A549 (cell line): Measurements from ENCODE around the gene BEST3. TPM values are rescaled to one million over a fixed set of nuclear protein-coding genes. Genes with fewer than 3 reads are reported as not detected.

Source experiments
- ATAC-seq, 2 experiments: fragments of 200-7000 bp in 1 of 2; fragments of >200 bp in 1 of 2; cut with Nextera tagmentation in 1 of 2; cut with Tn5 transposase in 1 of 2; 3 replicates each; pipeline versions ENCODE4 v1.8.0 to v1.9.1; 2018 to 2020; ENCODE audit warnings: mild to moderate bottlenecking in 1 of 2, moderate library complexity in 1 of 2
- CTCF ChIA-PET: fragments of 300-600 bp; sonication (Branson Sonifier 250); formaldehyde crosslinking; extraction: SDS; loops from one replicate; lab custom pipeline; 2021; ENCODE audit warnings: antibody characterized with exemption, inconsistent platforms; lab: Yijun Ruan, JAX
- POLR2A ChIA-PET: fragments of 350-600 bp; formaldehyde crosslinking; extraction: SDS; loops from one replicate; lab custom pipeline; 2021; ENCODE audit warnings: antibody characterized with exemption, inconsistent platforms; lab: Yijun Ruan, JAX
- DNase-seq, 2 experiments: peaks; one replicate each; pipeline versions ENCODE4 v3.0.0 to v3.0.0-alpha.2; 2011 to 2016; ENCODE audit warnings: low read depth in 1 of 2, low spot score in 1 of 2
- FAIRE-seq: peaks from 2 replicates; lab custom pipeline; 2011; peaks lifted over from hg19 to GRCh38; lab: Jason Lieb, UNC
- H3K27ac ChIP-seq, 2 experiments: fragments of >200 bp; sonication (Bioruptor Twin); formaldehyde crosslinking; 3 replicates each; pipeline ENCODE4 v1.5.1; 2016 to 2017
- H3K4me1 ChIP-seq: fragments of >200 bp; sonication (Bioruptor Twin); formaldehyde crosslinking; 3 replicates; pipeline ENCODE4 v1.6.1; 2016
- H3K4me2 ChIP-seq: fragments of >200 bp; sonication (Bioruptor Twin); formaldehyde crosslinking; 3 replicates; pipeline ENCODE4 v1.6.1; 2016
- H3K4me3 ChIP-seq: fragments of >200 bp; sonication (Bioruptor Twin); formaldehyde crosslinking; 3 replicates; pipeline ENCODE4 v1.5.1; 2016
- H3K9me3 ChIP-seq: fragments of >200 bp; sonication (Bioruptor Twin); formaldehyde crosslinking; 3 replicates; pipeline ENCODE4 v1.6.1; 2016
- CEBPB ChIP-seq, 2 experiments: fragments of >200 bp in 1 of 2; sonication (Bioruptor Twin) in 1 of 2; formaldehyde crosslinking in 1 of 2; IDR thresholded peaks; 2 replicates each; pipeline ENCODE4 v1.6.1; 2012 to 2016
- CHD2 ChIP-seq: fragments of 150-350 bp; IDR thresholded peaks from 2 replicates; pipeline ENCODE4 v1.6.1; 2014; ENCODE audit warnings: low read length; ENCODE audit not compliant: partially characterized antibody
- EHF ChIP-seq: fragments of 250-450 bp; sonication (Bioruptor Pico); IDR thresholded peaks from 2 replicates; pipeline ENCODE4 v1.5.0; 2020; ENCODE audit warnings: mild to moderate bottlenecking
- FOSB ChIP-seq: fragments of 250-450 bp; sonication (Bioruptor Pico); IDR thresholded peaks from 2 replicates; pipeline ENCODE4 v1.5.0; 2020; ENCODE audit warnings: mild to moderate bottlenecking, moderate library complexity
- FOSL2 ChIP-seq, 2 experiments: fragments of 450-650 bp in 1 of 2; fragments of >200 bp in 1 of 2; sonication (Bioruptor Twin) in 1 of 2; formaldehyde crosslinking; IDR thresholded peaks; 2 replicates each; pipeline versions ENCODE4 v1.5.0 to v1.6.1; 2016 to 2020; ENCODE audit warnings: mild to moderate bottlenecking in 1 of 2, moderate library complexity in 1 of 2
- HOXA7 ChIP-seq: fragments of 250-450 bp; sonication (Bioruptor Pico); IDR thresholded peaks from 2 replicates; pipeline ENCODE4 v1.5.0; 2020; ENCODE audit warnings: mild to moderate bottlenecking, moderate library complexity
- KDM1A ChIP-seq: fragments of 200-600 bp; sonication (generic); IDR thresholded peaks from 2 replicates; pipeline ENCODE4 v1.6.1; 2016; ENCODE audit warnings: low read depth, mild to moderate bottlenecking
- NFE2L2 ChIP-seq: fragments of 150-350 bp; conservative IDR thresholded peaks from 2 replicates; pipeline ENCODE4 v1.6.1; 2014; ENCODE audit warnings: low read length
- PHF8 ChIP-seq: fragments of 200-600 bp; sonication (generic); IDR thresholded peaks from 2 replicates; pipeline ENCODE4 v1.6.1; 2016; ENCODE audit warnings: low read depth, mild to moderate bottlenecking, antibody characterized with exemption, moderate library complexity, borderline replicate concordance
- RARB ChIP-seq: fragments of 250-450 bp; sonication (Bioruptor Pico); IDR thresholded peaks from 2 replicates; pipeline ENCODE4 v1.8.0; 2021; ENCODE audit warnings: mild to moderate bottlenecking, moderate library complexity
- RCOR1 ChIP-seq: fragments of 150-350 bp; IDR thresholded peaks from 2 replicates; pipeline ENCODE4 v1.6.1; 2014; ENCODE audit warnings: antibody characterized with exemption, low read length, low read depth
- SREBF2 ChIP-seq: fragments of 450-650 bp; IDR thresholded peaks from 2 replicates; pipeline ENCODE4 v1.6.1; 2014; ENCODE audit warnings: mild to moderate bottlenecking, moderate library complexity
- TFCP2L1 ChIP-seq: fragments of 250-450 bp; sonication (Bioruptor Pico); IDR thresholded peaks from 2 replicates; pipeline ENCODE4 v1.5.0; 2021; ENCODE audit warnings: mild to moderate bottlenecking
- ZSCAN20 ChIP-seq: fragments of 250-450 bp; sonication (Bioruptor Pico); IDR thresholded peaks from 2 replicates; pipeline ENCODE4 v1.8.0; 2022; ENCODE audit warnings: mild to moderate bottlenecking, moderate library complexity
- WGBS: methylation state at CpG from one replicate; pipeline ENCODE4 v1.1.6; 2017; ENCODE audit errors: missing lambda C conversion rate; 5-methylcytosine and 5-hydroxymethylcytosine counted together
- polyA plus RNA-seq, 4 experiments: library from polyadenylated mRNA; depleted of rRNA in 3 of 4; stranded (reverse); fragments of >200 nt; fragmentation: RNase III in 1 of 4; extraction: RNeasy Plus Mini Kit Qiagen cat#74134 plus additional on column Dnase treatment in 1 of 4; gene quantifications; 2 replicates in 3 of 4; 3 replicates in 1 of 4; pipeline ENCODE4 v1.2.3, GENCODE V29; 2011 to 2017
- TF ChIP-seq, protein P1 (sequence below): fragments of 450-650 bp; IDR thresholded peaks from 2 replicates; pipeline ENCODE4 v1.6.1; 2014; ENCODE audit warnings: antibody characterized with exemption
- TF ChIP-seq, protein P2 (sequence below): fragments of 150-350 bp; IDR thresholded peaks from 2 replicates; pipeline ENCODE4 v1.6.1; 2014; ENCODE audit warnings: low read depth, mild to moderate bottlenecking, low read length
- TF ChIP-seq, protein P3 (sequence below): IDR thresholded peaks from 2 replicates; pipeline ENCODE4 v1.6.1; 2012

Gene BEST3
- polyA plus RNA-seq, 2 of the 4 experiments (the other 2 are of a cell fraction), result 0.57 to 1.2 TPM

DNA sequence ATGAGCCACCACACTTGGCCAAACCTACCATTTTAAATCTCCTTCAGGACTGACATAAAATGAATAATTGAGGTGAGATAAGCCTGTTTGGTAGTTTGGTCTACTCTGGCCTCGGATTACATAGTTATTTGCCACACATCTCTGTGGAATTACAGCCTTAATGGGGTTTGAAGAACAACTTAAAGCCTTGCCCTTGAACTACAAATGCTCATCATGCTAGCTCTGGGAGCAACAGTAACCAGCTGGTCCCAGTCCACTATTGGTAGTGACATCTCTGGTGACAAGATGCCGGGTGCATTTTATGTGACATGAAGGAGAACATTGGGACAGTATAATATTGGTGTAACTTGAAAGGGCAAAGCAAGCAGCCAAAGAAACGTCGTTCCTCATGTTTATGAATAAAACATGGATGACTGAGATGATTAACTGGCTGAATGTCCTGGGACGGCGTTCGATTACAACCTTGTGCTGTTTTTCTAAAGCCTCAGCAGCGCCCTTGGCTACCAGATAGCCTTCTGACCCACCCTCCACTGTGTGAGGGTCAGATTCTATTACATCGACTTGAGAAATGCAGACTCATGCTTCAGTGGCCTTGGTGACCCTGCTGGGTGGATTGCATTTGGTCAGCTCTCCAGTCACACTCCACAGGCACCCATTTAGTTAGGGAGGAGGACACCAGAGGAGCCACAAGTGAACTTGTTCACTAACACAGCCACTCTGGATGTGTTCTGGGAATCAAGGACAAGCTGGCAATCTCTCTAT lies 41.5 kb downstream of the BEST3 start:
- CTCF ChIA-PET, result no interaction called here
- peak in 1 of 2 experiments; percentile 26 for DNase-seq

DNA sequence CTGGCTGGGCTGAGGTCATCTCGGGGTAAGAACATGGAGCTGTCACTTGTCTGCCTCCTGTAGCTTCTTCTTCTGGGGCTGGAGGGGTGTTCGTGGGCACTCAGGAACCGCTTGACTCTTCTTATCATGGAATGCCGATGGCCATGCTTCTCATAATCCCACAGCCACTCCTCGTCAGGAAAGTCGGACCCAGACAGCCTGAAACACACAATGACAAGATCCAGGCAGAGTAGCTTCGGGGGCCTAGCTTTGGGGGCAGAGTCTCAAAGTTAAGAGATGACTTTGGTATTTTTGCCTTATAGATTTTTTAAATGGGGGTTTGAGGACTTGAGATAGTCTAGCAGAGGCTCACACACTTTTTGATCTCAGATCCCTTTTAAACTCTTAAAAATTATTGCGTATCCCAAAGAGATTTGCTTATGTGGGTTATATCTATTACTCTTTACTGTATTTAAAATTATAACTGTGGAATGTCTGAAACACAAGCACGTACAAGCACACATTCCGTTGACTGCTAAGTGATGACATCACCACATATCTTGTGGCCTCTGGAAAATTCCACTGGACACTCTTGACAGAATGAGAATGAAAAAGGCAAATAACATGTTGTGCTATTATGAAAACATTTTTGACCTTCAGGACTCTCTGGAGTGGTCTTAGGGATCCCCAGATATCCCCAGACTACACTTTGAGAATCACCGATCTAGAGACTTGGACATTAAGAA lies 43.3 kb downstream of the BEST3 start:
- peaks cover 11% of the 10 kb centered on the region for H3K4me1 ChIP-seq
- H3K27ac ChIP-seq, result peak overlapping the region; percentile 45 to 61
- CTCF ChIA-PET, result interaction anchor here (1.1 to 3.2 kb wide), 4 partner anchors 8 to 64 kb away, joined by 3 to 22 read pairs (median 6); no protein-coding TSS in a partner anchor
- FAIRE-seq (no peak), ATAC-seq (peak in 1 of 2 experiments; percentile 70; a peak in 3 of 6 replicates), DNase-seq (peak in 1 of 2 experiments; percentile 39)
- POLR2A ChIA-PET, result no interaction called here
- H3K4me3 ChIP-seq, result no peak overlapping the region
- no peaks in the 10 kb centered on the region for H3K9me3 ChIP-seq
- peak overlapping the region; percentile 55 for H3K4me2 ChIP-seq
- WGBS, result 71% methylated on average over 11 of the region's 11 CpGs
- TF ChIP-seq RCOR1 (no peak), ZSCAN20 (CRISPR knock-in tag) (no peak), FOSL2 (IDR thresholded peaks at IDR 0.05) (no peak), FOSL2 (CRISPR knock-in tag; IDR thresholded peaks at IDR 0.05) (no peak)
- TF ChIP-seq, protein P1, sequence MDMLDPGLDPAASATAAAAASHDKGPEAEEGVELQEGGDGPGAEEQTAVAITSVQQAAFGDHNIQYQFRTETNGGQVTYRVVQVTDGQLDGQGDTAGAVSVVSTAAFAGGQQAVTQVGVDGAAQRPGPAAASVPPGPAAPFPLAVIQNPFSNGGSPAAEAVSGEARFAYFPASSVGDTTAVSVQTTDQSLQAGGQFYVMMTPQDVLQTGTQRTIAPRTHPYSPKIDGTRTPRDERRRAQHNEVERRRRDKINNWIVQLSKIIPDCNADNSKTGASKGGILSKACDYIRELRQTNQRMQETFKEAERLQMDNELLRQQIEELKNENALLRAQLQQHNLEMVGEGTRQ, result no peak

More for the DNA sequence above, 41.5 kb downstream of the BEST3 start:
- FAIRE-seq (no peak), ATAC-seq (peak in 1 of 2 experiments; percentile 41; a peak in 3 of 6 replicates)
- no peak overlapping the region for H3K27ac ChIP-seq
- H3K4me3 ChIP-seq, result no peak overlapping the region
- 81% methylated on average over 9 of the region's 9 CpGs for WGBS
- peaks cover 11% of the 10 kb centered on the region for H3K4me1 ChIP-seq
- POLR2A ChIA-PET, result no interaction called here
- no peaks in the 10 kb centered on the region for H3K9me3 ChIP-seq
- TF ChIP-seq NFE2L2 (0 out of 2 replicates have a peak, but pooled peaks have one; percentile 3), EHF (no peak), PHF8 (no peak)
- no peak overlapping the region for H3K4me2 ChIP-seq

DNA sequence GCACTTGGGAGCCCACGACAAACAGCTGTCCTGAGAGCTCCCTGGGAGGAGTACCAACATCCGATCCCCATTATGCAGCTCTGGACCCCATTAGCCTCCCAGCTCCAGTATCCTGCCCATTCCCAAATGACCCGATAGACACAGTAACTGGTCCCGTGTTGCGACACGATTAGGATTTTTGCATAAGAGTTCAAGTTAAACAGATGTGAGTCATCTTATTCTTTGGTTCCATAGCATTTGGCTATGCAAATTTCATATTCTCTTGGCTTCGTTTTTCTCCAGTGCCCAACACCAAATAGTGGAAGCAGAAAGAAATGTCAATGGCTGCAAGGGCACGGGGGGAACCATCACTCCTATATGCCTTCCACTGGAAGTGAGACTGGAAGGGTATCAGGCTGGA lies 45.4 kb downstream of the BEST3 start:
- ATAC-seq, result no peak
- FAIRE-seq, result no peak
- H3K4me1 ChIP-seq, result peaks cover 14% of the 10 kb centered on the region
- 81% methylated on average over 8 of the region's 8 CpGs for WGBS
- no peak overlapping the region for H3K4me3 ChIP-seq
- no peak for TF ChIP-seq RARB (CRISPR knock-in tag)
- TF ChIP-seq CEBPB (IDR thresholded peaks at IDR 0.05), result peak in 1 of 2 experiments; percentile 31; a peak in 1 of 4 replicates
- TF ChIP-seq, all 56 proteins: peak for 1
- DNase-seq, result no peak
- H3K4me2 ChIP-seq, result no peak overlapping the region
- ChIA-PET CTCF (interaction anchor here (1.6 to 3.2 kb wide), 3 partner anchors 10 to 14 kb away, joined by 4 to 22 read pairs (median 8); no protein-coding TSS in a partner anchor), POLR2A (no interaction called here)
- H3K9me3 ChIP-seq, result no peaks in the 10 kb centered on the region
- H3K27ac ChIP-seq, result no peak overlapping the region

DNA sequence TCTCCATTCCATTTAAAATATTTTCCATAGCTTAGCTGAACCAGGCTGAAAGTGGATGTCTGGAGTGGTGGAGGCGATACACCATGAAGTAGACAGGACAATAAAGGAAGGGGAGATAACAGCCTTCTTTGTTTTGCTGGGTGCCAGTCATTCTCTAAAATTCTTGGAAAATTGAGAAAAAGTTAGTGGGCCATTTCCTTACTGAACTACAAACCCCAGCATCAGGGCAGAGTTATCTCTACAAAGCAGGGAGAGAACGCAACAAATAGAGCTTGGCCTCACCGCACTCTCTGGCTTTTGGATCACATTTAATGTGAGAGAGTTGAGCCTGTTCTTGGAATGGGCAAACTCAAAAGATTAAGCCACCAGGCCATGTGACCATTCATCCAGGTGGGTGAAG lies 47.2 kb downstream of the BEST3 start:
- FAIRE-seq (no peak), ATAC-seq (no peak)
- 96% methylated on average over 3 of the region's 3 CpGs for WGBS
- Histone ChIP-seq H3K27ac (no peak overlapping the region), H3K4me3 (no peak overlapping the region), H3K9me3 (no peaks in the 10 kb centered on the region), H3K4me1 (peaks cover 21% of the 10 kb centered on the region), H3K4me2 (no peak overlapping the region)
- CTCF ChIA-PET, result interaction anchor here (0.6 to 1.6 kb wide), 8 partner anchors 10 to 257 kb away, joined by 3 to 6 read pairs (median 4); no protein-coding TSS in a partner anchor
- TF ChIP-seq RARB (CRISPR knock-in tag) (no peak), HOXA7 (no peak), NFE2L2 (no peak), TFCP2L1 (no peak), FOSB (CRISPR knock-in tag) (no peak), SREBF2 (no peak), KDM1A (no peak), CHD2 (no peak), RCOR1 (no peak)
- TF ChIP-seq, protein P2, sequence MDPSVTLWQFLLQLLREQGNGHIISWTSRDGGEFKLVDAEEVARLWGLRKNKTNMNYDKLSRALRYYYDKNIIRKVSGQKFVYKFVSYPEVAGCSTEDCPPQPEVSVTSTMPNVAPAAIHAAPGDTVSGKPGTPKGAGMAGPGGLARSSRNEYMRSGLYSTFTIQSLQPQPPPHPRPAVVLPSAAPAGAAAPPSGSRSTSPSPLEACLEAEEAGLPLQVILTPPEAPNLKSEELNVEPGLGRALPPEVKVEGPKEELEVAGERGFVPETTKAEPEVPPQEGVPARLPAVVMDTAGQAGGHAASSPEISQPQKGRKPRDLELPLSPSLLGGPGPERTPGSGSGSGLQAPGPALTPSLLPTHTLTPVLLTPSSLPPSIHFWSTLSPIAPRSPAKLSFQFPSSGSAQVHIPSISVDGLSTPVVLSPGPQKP, result no peak
- TF ChIP-seq, protein P3, sequence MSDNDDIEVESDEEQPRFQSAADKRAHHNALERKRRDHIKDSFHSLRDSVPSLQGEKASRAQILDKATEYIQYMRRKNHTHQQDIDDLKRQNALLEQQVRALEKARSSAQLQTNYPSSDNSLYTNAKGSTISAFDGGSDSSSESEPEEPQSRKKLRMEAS, result no peak
- TF ChIP-seq, all 56 proteins: peak for 0
- POLR2A ChIA-PET, result no interaction called here
- no peak for DNase-seq
